Muscle of leg (tissue), 16 donors: ENCODE results near the gene QRICH1. TPM values are rescaled to one million over a fixed set of nuclear protein-coding genes. Genes with fewer than 3 reads are reported as not detected.

Source experiments
- DNase-seq: peaks from one replicate; pipeline ENCODE4 v3.0.0; 2013
- H3K27ac ChIP-seq: one replicate; pipeline ENCODE4 v1.5.1; 2013; ENCODE audit warnings: mild to moderate bottlenecking, low read length, control low read depth
- H3K27me3 ChIP-seq: one replicate; pipeline ENCODE4 v1.6.1; 2013; ENCODE audit warnings: low read length; ENCODE audit not compliant: control insufficient read depth, insufficient read depth
- H3K36me3 ChIP-seq: one replicate; pipeline ENCODE4 v1.6.1; 2013; ENCODE audit warnings: low read length; ENCODE audit not compliant: control insufficient read depth, insufficient read depth
- H3K4me1 ChIP-seq: one replicate; pipeline ENCODE4 v1.6.1; 2013; ENCODE audit warnings: low read length; ENCODE audit not compliant: control insufficient read depth, insufficient read depth
- H3K4me3 ChIP-seq: one replicate; pipeline ENCODE4 v1.5.1; 2013; ENCODE audit warnings: low read length, control low read depth
- H3K9me3 ChIP-seq: replicated peaks from 2 replicates; pipeline ENCODE4 v1.6.1; 2013; ENCODE audit warnings: low read depth, low read length; ENCODE audit not compliant: control insufficient read depth
- WGBS: methylation state at CpG from one replicate; pipeline ENCODE4 v1.1.5; 2013; ENCODE audit warnings: missing lambda C conversion rate; ENCODE audit not compliant: insufficient coverage; 5-methylcytosine and 5-hydroxymethylcytosine counted together
- long read RNA-seq, 11 donors: transcript quantifications; one replicate each; lab custom pipeline, GENCODE V29; 2026
- polyA plus RNA-seq, 8 donors: library from polyadenylated mRNA; unstranded; fragments of 120-200 nt; gene quantifications; one replicate each; pipeline versions ENCODE4 v1.2.1 to v1.2.3, GENCODE V29; 2013; ENCODE audit warnings: inconsistent platforms in 1 of 8, low replicate concordance in 1 of 8; ENCODE audit not compliant: insufficient read length in 8 of 8, insufficient read depth in 1 of 8
- total RNA-seq: library from RNA; stranded (reverse); fragments of 120-200 nt; gene quantifications from one replicate; pipeline ENCODE4 v1.2.4, GENCODE V29; 2013

Gene QRICH1
- total RNA-seq = 67.4 TPM
- polyA plus RNA-seq = 10 to 100 TPM; 48.4 to 61.8 (median 54.6) TPM
- long read RNA-seq, donor 1, partial matches to known transcripts = 0 of 2 reads
- long read RNA-seq, donor 1, other reads (novel, unspliced or antisense) = 0 of 2 reads
- long read RNA-seq, donor 2, partial matches to known transcripts = 0 of 1 reads
- long read RNA-seq, donor 2, other reads (novel, unspliced or antisense) = 0 of 1 reads
- long read RNA-seq, donor 3, transcript QRICH1-202 (10 exons, 3,549 nt) = major isoform, 5 of 13 reads
- long read RNA-seq, donor 3, partial matches to known transcripts = 5 of 13 reads
- long read RNA-seq, donor 3, other reads (novel, unspliced or antisense) = 0 of 13 reads
- long read RNA-seq, donor 4, partial matches to known transcripts = 20 of 20 reads
- long read RNA-seq, donor 4, other reads (novel, unspliced or antisense) = 0 of 20 reads
- long read RNA-seq, donor 5, transcript QRICH1-202 (10 exons, 3,549 nt) = major isoform, 6 of 34 reads
- long read RNA-seq, donor 5, partial matches to known transcripts = 27 of 34 reads
- long read RNA-seq, donor 5, other reads (novel, unspliced or antisense) = 0 of 34 reads
- long read RNA-seq, donor 6, partial matches to known transcripts = 9 of 12 reads
- long read RNA-seq, donor 6, other reads (novel, unspliced or antisense) = 0 of 12 reads
- long read RNA-seq, donor 7, partial matches to known transcripts = 13 of 15 reads
- long read RNA-seq, donor 7, other reads (novel, unspliced or antisense) = 0 of 15 reads
- long read RNA-seq, donor 8, partial matches to known transcripts = 6 of 6 reads
- long read RNA-seq, donor 8, other reads (novel, unspliced or antisense) = 0 of 6 reads
- long read RNA-seq, donor 9, partial matches to known transcripts = 5 of 5 reads
- long read RNA-seq, donor 9, other reads (novel, unspliced or antisense) = 0 of 5 reads
- long read RNA-seq, donor 10, partial matches to known transcripts = 19 of 24 reads
- long read RNA-seq, donor 10, other reads (novel, unspliced or antisense) = 0 of 24 reads
- long read RNA-seq, donor 11, partial matches to known transcripts = 8 of 9 reads
- long read RNA-seq, donor 11, other reads (novel, unspliced or antisense) = 0 of 9 reads

DNA sequence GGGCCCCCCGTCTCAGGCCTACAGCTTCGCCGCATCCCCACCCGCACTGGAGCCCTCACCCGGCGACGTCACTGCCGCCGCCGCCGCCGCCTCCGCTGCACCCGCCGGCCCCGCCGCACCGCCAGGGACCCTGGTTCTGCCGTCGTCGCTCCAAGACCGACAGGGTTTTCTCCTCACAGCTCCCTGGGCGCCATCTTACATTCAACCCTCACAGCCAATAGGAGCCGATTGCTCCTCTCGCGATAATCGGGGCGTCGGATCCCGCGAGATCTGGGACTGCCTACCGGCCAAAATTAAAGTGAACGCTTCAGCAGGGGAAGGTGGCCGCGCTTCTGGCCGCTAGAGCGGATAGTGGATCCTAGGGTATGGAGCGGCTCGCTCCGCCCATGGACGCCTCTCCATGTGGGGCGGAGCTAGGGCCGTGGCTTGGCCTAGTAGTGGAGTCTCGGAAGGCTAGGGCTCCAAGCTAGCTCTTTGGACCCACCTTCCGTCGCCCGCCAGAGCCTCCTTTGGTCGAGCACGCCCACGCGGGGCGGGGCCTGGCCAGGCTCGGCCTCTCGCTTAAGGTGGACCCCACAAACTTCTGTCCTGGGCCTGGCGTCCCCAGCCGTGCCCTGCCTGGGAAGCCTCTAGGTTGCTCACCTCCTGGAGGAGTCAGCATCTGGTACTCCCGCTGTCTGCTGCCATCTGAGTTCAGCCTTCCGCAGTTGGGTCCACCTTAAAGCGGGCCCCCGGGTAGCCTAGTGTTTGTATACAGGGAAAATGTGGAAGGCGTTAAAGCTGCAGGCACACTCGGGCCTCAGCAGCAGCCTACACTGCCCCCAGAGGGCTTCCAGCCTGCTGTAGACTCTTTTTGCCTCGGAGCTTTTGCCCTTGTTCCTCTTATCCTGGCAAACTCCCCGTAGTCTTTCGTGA is at the start of gene QRICH1:
Gene QRICH1, minus strand, starts transcription at position 219 of the 915 bp plus-strand sequence. CDS start 17,054 bp downstream, outside the sequence.
- H3K27me3 ChIP-seq = no peaks in the 10 kb centered on the region
- peaks cover 37% of the 10 kb centered on the region for H3K36me3 ChIP-seq
- peak within 1 kb of the TSS; percentile 93 for H3K27ac ChIP-seq
- H3K4me3 ChIP-seq = peak within 1 kb of the TSS; percentile 68
- peaks cover 17% of the 10 kb centered on the region for H3K4me1 ChIP-seq
- WGBS = under 1% methylated on average over 63 of the region's 65 CpGs
- H3K9me3 ChIP-seq = no peaks in the 10 kb centered on the region
- DNase-seq = peak; percentile 100

DNA sequence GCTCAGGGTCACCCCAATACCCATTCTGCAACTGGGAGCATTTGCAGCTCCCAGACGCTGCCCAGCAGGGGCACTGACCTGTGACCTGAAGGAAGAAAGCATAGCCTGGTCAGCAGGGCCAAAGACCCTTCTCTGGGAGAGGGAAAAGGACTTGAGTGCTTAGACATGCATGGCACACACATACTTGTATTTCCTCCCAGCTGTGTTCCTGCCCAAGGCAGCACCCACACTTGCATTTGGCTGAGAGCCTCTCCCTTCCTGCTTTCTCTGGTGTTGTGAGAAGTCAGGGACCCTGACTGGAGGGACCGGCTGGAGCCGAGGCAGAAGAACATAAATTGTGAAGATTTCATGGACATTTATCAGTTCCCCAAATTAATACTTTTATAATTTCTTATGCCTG is 46.2 kb upstream of the QRICH1 start:
- no CpG with 5 or more reads among the region's 3 CpGs for WGBS
- Histone ChIP-seq H3K36me3 (no peaks in the 10 kb centered on the region), H3K27ac (no peak overlapping the region), H3K4me3 (no peak overlapping the region), H3K27me3 (peaks cover 4% of the 10 kb centered on the region), H3K9me3 (no peaks in the 10 kb centered on the region), H3K4me1 (no peaks in the 10 kb centered on the region)
- DNase-seq = no peak

DNA sequence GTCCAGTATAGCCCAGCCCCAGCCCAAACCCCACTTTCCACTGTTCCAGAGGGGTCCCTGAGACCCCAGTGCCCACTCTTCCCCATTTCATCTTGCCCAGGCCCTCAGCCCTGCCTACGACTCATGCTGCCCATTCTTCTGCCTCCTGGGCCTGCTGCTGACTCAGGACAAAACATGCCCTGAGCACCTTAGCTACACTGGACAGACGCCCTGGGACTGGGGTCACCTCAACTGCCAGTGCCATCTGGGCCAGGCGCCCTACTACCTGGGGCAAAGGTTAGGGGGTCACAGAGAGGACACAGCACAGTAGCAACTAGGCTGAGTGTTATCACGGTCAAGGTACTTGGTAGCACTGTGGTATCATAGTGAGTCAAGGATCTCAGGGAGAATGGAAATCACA is 41.6 kb upstream of the QRICH1 start:
- H3K4me3 ChIP-seq = no peak overlapping the region
- peaks cover 14% of the 10 kb centered on the region for H3K36me3 ChIP-seq
- no peak for DNase-seq
- no peak overlapping the region for H3K27ac ChIP-seq
- peaks cover 27% of the 10 kb centered on the region for H3K4me1 ChIP-seq
- 89% methylated on average over 4 of the region's 4 CpGs for WGBS
- H3K27me3 ChIP-seq = peaks cover 4% of the 10 kb centered on the region
- no peaks in the 10 kb centered on the region for H3K9me3 ChIP-seq

DNA sequence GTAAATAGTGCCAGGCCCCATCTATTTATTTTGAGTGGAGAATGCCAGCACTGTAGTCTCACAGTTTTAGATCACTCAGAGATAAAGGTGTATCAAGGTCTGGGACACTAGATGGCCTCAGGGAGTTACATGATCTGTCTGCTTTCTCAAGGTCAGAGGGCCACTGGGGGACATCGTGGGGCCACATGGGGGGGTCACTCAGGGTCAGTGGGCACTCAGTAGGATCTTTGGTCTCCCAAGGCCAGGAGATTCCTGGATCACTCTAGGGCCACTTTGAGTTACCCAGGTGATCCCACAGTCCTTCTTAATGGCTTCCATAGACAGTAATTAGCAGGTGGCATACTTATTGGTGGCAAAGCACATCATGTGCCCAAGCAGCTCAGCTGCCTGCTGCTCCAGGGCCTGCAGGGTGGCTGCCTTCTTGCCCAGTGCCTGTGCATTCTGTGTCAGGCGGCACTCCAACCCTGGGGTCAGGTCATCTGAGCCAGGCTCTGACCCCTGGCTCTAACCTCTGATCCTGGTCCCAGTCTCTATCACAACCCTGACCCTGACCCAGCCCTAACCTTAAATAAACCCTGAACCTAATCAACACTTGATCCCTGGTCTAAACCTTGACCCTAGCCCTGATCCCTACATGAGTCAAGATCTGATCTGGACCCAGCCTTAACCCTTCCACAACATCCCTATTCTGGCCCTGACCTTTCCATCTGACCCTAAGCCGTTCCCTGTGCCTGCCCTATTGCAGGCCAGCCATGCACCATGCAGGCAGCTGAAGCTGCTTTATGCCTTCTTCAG is 40.8 kb upstream of the QRICH1 start:
- Histone ChIP-seq H3K9me3 (no peaks in the 10 kb centered on the region), H3K4me3 (no peak overlapping the region), H3K27me3 (no peaks in the 10 kb centered on the region), H3K27ac (no peak overlapping the region), H3K4me1 (peaks cover 33% of the 10 kb centered on the region), H3K36me3 (peaks cover 22% of the 10 kb centered on the region)
- DNase-seq = no peak
- WGBS = 51% methylated on average over 3 of the region's 3 CpGs

DNA sequence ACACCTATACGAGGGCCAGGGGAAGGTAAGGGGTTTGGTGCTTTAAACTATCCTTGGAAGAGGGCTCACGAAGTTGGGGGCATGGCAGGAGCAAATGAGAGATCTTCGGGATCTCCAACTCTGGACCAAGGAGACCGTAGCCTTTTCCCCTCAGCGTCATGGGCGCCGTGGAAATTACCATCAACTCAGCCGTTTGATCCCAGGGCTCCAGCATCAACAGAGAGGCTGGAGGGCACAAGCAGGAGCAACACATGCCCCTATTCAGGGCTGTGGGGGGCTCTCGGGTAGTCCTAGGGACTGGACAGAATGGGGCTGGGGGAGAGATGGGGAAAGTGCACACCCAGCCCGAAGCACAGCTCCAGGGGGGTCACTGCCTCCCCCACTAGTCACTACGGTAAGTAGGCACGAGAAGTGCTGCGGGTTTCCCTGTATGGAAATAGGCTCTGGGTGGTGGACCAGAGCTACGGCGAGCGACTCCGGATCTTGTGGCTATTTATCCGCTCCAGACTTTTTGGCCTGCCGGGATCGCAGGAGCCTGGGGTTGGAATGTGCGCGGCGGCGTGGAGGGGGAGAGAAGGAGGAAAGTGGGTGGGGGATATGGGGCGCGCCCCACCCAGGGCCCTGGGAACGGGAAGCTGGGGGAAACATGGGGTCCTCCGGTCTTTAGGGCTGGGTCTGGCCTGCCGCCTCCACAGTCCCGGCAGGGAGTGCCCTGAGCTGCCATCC is 39.5 kb upstream of the QRICH1 start:
- peak overlapping the region; percentile 87 for H3K27ac ChIP-seq
- WGBS = 2% methylated on average over 16 of the region's 30 CpGs
- DNase-seq = peak; percentile 96
- H3K27me3 ChIP-seq = no peaks in the 10 kb centered on the region
- peaks cover 35% of the 10 kb centered on the region for H3K36me3 ChIP-seq
- H3K9me3 ChIP-seq = no peaks in the 10 kb centered on the region
- H3K4me1 ChIP-seq = peaks cover 33% of the 10 kb centered on the region
- peak overlapping the region; percentile 95 for H3K4me3 ChIP-seq

DNA sequence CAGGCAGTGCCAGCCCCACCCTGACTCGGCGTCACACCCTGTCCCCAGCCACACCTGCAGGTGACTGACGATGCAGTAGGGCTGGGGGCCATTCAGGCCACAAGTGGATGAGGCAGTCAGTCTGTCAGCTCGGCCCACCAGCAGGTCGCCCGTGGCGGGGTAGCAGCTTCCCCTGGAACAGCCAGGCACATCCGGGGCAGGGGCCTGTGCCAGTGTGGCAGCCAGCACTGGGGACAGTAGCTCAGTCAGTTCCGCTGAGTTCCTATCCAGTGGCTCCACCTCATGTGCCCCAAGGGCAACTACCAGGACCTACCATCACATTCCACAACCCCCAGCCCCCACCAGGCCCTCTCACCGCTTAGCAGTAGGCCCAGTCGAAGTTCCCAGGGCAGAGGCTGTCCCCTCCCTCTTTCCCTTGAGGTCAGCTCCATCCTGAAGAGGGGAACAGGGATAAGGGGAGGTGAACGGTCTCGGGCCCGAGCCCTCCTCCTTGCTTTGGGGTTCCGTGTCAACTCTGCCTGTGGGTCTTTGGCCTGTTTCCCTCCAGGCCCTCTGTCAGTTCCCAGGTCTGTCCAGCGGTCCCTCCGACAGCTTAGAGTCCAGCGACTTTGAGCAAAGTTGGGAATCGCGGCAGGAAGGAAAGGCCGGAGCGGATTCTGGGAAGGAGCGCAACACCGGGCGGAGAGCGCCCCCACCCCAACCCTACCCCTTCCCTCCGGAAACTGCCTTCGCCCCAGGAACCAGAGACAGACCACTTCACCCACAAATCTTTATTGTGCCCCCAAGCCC is 38.8 kb upstream of the QRICH1 start, which contains the start of gene LAMB2:
Gene LAMB2, minus strand, starts transcription at position 614 of the 789 bp plus-strand sequence. Its CDS starts 183 bp downstream, at position 431.
- Histone ChIP-seq H3K9me3 (no peaks in the 10 kb centered on the region), H3K36me3 (peaks cover 40% of the 10 kb centered on the region), H3K27ac (peak within 1 kb of the TSS; percentile 87), H3K4me1 (peaks cover 33% of the 10 kb centered on the region), H3K4me3 (peak within 1 kb of the TSS; percentile 95), H3K27me3 (no peaks in the 10 kb centered on the region)
- peak; percentile 93 for DNase-seq
- 11% methylated on average over 11 of the region's 28 CpGs for WGBS

- 43% methylated on average over 2 of the region's 9 CpGs for WGBS
- H3K27ac ChIP-seq = peak overlapping the region; percentile 87
- no peaks in the 10 kb centered on the region for H3K9me3 ChIP-seq
- no peaks in the 10 kb centered on the region for H3K27me3 ChIP-seq
- H3K4me1 ChIP-seq = peaks cover 33% of the 10 kb centered on the region
- H3K4me3 ChIP-seq = peak overlapping the region; percentile 95
- H3K36me3 ChIP-seq = peaks cover 42% of the 10 kb centered on the region
- DNase-seq = no peak
These were observed 38.2 kb upstream of the QRICH1 start for GRCh38 chr3:49132073-49132436.

DNA sequence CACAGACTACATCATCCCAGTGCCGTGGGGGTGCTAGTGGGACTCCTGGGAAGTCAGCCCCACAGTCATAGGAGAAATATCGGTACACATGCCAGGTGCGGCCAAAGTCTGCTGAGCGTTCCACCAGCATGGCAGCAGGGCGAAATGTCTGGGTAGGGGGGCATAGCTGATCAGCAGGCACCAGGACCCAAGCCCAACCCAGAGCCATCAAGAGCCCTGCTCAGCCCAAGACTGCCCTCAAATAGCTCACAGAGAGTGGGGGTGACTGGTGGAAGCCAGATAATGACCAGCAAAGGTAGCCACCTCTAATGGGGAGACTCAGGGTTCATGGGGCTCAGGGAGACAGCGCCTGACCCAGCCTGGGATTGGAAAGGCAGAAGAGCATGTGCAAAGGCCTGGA is 37.7 kb upstream of the QRICH1 start:
- Histone ChIP-seq H3K4me1 (peaks cover 33% of the 10 kb centered on the region), H3K4me3 (peak overlapping the region; percentile 95), H3K36me3 (peaks cover 46% of the 10 kb centered on the region), H3K27me3 (no peaks in the 10 kb centered on the region), H3K27ac (peak overlapping the region; percentile 13), H3K9me3 (no peaks in the 10 kb centered on the region)
- DNase-seq = no peak
- 89% methylated on average over 6 of the region's 6 CpGs for WGBS
